LHCN-M2 (cell line): ENCODE results near the gene CERS3. TPM values are rescaled to one million over a fixed set of nuclear protein-coding genes. Genes with fewer than 3 reads are reported as not detected.

ENCODE experiments used
- DNase-seq: peaks from one replicate; pipeline ENCODE4 v3.0.0-alpha.2; 2012; ENCODE audit warnings: low read depth
- total RNA-seq: library from RNA; depleted of rRNA; stranded (reverse); fragments of >200 nt; gene quantifications from 2 replicates; pipeline ENCODE4 v1.2.3, GENCODE V29; 2014

The CERS3 gene
- total RNA-seq, 1 experiment from 2014 or later = not detected

GRCh38 chr15:100531204-100531603, 2.5 kb upstream of the CERS3 start:
- DNase-seq = no peak

GRCh38 chr15:100529556-100529955, 806 bp upstream of the CERS3 start:
- no peak for DNase-seq

DNA sequence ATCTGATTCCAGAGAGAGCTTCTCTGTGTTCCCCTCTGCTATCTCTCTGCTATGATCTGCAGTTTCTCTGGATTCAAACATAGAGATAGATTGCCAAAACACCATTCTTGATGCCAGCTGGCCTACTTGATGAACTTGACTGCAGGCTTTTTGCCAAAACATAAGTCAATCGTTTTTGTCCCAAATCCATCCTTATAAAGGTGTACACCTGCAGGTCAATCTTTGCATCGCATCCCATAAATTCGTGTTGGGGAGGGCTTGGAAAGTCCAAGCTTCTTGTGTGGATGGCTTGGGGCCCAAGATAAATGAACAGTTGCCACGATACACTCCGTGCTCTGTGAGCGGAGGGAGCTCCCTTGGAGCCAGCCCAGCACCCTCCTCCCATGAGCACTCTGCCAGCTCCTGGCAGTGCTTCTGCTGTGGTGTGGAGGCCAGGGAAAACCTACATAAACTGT, 2.7 kb downstream of the CERS3 start:
- no peak for DNase-seq

- no peak for DNase-seq
Observed at GRCh38 chr15:100525436-100525835, 3.3 kb downstream of the CERS3 start.

DNA sequence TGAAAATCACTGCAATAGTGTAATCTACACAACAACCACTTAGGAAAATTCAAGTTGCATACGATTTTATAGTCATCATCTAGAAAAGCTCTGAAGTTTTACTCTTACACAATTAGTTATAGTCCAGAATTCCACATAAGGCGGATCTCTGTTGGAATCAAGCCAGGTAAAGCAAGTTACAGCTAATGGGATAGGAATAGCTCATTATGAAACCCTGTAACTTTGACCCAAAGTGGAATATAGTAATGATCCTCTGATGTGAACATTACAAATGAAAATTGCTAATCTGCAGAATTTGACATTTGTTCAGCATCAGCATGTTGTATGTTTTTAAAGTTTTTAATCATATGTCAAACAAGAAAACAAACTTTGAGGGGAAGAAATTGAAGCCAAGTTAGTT, 4.4 kb downstream of the CERS3 start:
- DNase-seq = no peak

- DNase-seq = no peak
Observed at GRCh38 chr15:100521907-100522306, 6.8 kb downstream of the CERS3 start.

DNA sequence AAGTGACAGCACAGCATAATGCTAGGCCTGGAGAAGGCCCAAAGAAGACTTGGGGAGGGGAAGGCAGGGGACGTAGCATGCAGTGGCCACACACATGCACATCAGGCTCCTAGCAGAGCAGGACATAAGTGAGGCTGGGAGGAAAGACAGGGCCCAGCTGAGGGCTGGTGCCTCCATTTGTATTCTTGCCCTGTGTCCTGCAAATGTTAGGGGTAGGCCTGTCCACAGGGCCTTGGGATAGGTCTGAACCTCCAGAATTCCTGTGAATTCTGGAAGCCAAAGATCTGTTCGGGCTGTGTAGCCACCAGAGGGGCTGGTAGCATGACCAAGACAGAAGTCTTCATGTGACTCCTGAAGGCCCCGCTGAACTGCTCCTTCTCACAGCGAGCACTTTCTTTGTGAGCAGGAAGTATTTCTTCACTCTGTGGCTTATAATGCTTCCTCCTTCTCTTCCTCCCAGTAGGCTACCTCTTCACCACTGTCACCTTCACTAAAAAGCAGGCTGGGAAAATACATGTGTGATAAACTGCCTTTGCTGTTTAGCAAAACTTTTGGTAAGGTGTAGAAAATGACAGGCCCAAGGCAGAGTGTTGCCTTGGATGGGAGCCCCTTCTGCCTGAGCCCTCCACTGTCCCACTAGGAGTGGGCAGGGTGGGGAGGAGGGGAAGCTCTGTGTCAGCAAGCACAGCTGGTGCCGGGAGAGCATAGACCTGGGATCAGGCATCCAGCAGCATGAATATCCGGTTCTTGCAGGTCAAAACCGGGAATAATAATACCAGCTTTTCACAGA, 8.4 kb downstream of the CERS3 start:
- no peak for DNase-seq

DNA sequence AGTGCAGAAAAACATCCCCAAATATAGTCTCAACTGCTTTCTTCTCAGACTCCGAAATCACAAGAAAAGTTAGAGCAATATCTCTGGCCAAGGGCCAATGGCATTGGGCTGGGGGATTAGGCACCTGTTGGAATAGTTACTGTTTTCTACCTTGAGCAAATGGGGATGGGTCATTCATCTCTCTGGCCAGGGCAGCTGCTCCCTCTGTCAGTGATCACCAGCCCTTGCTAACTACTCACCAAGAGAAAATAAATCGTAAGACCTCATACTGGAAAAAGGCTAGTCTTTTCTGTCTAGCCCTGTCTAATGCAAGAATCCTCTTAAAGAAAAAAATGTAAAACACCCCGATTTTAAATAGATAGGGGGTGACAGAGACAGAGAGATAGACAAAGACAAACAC, 10.9 kb downstream of the CERS3 start:
- no peak for DNase-seq

DNA sequence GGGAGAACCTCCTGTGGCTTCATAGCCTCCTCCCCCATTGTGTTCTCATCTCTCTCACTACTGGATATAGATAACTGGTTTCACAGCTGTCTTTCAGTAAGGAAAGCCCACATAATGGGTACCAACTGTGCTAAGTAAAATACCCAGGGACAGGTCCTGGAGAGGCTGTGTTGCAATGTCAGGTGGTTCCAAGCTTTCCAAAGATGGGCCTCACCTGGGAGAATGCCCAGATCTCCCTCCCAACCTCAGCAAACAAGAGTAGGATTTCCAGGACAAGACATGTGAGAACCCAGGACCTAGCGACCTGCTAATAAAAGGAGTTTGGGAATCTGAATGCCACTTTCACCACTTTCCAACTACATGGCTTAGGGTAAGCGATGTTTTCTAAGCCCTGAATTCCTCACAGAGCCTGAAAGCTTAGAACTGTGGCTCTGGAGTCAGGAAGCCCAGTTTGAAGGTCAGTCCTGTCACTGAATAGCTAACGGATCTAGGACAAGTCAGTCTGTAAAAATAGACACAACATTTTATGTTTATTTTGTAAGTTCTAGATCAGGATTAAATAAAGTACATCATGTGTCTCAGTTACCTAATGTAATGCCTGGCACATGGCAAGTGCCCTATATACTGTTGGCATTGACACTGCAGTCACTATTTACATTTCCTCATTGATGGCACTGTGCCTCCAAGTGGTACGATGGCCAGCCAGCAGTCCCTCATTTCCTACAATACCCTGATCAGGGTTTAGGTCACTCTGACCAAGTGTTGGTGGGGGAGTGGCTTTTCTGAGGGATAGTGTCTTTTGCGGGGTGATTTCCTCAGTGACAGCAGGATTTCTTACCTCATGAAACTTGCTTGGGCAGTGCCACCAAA, 11.9 kb downstream of the CERS3 start:
- no peak for DNase-seq

DNA sequence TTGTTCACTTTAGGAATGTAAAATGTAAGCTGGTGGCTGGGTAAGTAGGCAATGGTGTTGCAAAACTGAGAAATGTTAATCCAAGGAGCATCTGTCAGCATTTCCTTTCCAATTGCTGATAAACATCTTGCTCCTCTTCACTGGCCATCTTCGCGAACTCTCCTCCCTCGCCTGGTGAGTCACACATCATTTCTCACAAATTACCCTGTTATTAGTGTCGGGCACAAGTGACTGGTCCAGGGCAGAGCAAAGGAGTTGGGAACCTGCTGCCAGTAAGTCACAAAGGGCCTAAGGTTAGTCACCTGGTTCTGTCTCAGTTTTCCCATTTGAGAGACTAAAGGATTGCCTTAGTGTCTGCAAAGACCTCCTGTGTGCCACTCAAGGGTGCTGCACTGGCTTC, 13.0 kb downstream of the CERS3 start:
- no peak for DNase-seq

DNA sequence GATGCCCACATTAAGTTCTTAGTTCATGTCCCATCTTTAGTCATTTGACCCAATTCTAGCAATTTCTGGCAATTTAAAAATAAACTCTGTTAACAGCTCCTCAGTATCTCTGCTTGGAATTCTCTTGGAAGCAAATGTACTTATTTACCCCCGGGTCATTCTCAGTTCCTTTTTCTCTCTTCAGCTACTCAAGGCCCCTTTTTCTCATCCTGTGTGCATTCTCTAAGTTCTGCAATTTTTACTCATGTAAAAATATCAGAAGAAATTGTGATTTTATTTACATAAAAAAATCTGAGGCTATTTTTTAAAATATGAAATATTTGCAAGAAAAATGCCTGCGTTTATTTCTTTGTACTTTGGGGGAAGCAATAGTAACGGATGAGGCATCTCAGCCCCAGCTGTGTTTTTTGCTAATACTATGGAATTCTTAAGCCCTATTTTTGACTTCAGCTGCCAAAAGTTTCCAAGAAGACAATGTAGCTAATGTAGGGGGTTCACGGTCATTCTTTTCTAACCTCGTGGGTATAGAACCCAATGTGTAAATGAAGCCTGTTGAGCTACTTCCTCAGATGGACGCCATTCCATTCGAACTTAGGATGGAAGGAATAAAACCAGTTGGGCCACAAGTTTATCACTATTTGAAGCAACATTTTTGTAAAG, 20.0 kb downstream of the CERS3 start:
- DNase-seq = no peak

DNA sequence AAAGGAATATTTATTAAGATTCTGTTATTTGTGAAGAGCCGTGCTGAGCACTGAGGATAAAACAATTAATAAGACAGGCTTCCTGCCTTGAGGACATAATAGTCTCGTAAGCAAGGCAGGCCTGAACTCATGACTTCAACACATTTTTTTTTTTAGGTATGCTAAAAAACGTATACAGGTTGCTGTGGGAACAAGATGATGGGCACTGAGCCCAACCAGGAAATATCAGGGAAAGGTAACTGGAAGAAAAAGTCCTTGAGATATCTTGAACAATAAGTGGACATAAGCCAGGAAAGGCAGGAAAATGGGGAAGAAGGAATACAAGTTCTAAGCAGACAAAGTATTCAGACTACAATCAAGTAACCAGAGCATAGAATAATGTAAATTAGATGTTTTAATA, 26.1 kb downstream of the CERS3 start:
- DNase-seq = no peak

GRCh38 chr15:100501117-100501516, 27.6 kb downstream of the CERS3 start:
- no peak for DNase-seq

GRCh38 chr15:100500226-100500990, 28.3 kb downstream of the CERS3 start:
- no peak for DNase-seq

GRCh38 chr15:100495861-100496260, 32.9 kb downstream of the CERS3 start:
- DNase-seq = no peak

DNA sequence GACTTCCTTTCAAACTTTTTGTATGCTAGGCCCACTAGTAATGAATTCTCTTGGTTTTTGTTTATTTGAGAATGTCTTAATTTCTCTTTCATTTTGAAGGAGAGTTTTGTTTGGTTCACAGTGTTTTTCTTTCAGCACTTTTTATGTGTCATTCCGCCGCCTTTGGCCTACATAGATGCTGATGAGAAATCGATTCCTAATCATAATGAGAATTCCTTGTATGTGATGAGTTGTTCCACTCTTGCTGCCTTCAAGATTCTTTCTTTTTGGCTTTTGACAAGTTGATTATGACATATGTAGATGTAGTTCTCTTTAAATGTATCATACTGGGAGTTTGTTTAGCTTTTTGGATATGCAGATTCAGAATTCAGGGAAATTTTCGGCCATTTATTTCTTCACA, 35.5 kb downstream of the CERS3 start:
- DNase-seq = no peak

DNA sequence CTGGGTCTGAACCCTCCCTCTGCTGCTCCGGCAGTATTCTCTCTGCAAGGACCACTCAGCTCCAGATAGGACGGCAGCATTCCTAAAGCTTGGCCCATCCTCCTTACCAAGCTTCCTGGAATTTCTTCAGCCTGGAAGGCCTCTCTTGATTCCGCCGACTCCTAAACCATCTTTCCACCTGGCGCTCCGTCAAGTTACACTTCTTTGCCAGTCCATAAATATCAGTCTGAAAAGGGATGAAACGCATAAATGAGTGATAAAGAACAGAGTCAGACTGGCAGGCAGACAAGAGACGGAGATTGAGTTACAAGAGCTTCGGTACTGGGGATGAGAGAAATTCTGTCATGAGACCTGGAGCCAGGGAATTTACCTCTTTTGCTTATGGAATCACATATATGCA, 44.3 kb downstream of the CERS3 start:
- DNase-seq = no peak

DNA sequence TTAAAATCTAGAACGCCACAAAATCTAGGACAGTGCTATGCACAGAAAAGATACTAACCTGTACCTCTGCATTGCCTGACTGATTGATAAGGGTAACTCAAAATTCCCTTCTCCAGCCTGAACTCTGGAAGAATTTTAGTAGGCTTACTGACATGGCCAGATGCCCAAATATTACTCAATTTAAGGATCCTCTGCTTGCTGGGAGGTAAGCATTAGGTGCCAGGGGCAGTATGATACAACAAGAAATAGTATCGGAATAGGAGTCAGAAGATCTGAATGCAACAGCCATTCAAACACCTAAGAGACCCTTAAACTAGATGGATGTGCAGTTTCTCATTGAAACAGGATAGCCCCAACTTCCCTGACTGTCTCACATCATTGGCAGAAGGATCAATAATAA, 45.4 kb downstream of the CERS3 start:
- no peak for DNase-seq

DNA sequence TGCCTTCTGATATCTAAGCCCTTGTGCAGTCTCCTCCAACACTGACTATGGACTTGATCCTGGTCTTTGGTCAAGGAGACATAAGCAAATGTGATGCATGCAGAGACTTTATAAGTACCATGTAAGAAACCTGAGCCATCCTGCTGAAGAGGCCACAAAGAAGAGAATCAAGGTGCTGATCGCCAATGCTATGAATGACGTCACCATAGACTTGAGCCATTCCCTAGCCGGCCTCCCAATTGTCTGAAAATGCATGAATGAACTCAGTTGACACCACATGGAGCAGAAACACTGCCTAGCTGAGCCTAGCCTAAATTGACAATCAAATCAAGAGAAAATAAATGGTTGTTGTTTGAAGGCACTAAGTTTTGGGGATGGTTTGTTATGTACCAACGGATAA, 51.9 kb downstream of the CERS3 start:
- no peak for DNase-seq

- no peak for DNase-seq
Observed at GRCh38 chr15:100472736-100473135, 56.0 kb downstream of the CERS3 start.

DNA sequence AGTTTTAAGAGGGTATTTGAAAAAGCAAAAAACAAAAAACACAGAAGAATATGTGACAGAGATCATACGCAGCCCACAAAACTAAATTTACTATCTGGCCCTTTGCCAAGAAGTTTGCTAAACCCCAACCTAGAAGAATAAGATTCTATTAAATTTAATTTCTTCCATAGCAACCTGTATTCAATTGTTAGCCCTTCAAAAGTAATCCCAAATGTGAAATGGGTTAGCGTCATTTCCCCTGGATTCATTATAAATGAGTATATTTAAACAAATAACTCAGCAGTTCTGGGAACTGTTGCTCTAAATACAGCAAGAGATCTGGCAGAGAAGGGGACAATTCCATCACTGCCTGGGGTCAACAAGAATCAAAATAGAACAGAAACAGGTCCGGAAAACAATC, 56.8 kb downstream of the CERS3 start:
- no peak for DNase-seq

GRCh38 chr15:100468285-100468684, 60.5 kb downstream of the CERS3 start:
- peak; percentile 2 for DNase-seq
